Stomach (tissue), 9 donors: Measurements from ENCODE around the gene GNPTAB. TPM values are rescaled to one million over a fixed set of nuclear protein-coding genes. Genes with fewer than 3 reads are reported as not detected.

Experiments
- DNase-seq, 2 donors: peaks; one replicate each; pipeline versions ENCODE4 v3.0.0 to v3.0.0-alpha.2; 2013 to 2019
- H3K27ac ChIP-seq, 5 donors: fragments of 200-600 bp in 4 of 5; sonication (generic) in 4 of 5; one replicate each; pipeline ENCODE4 v1.5.1; 2013 to 2019; ENCODE audit warnings: mild to moderate bottlenecking in 1 of 5, moderate library complexity in 1 of 5
- H3K27me3 ChIP-seq, 3 donors: fragments of 200-600 bp; sonication (generic); one replicate each; pipeline ENCODE4 v1.5.1; 2017 to 2019; ENCODE audit warnings: mixed run types in 1 of 3
- H3K36me3 ChIP-seq, 4 donors: fragments of 200-600 bp; sonication (generic); 1 replicate in 3 of 4; 2 replicates in 1 of 4; pipeline ENCODE4 v1.5.1; 2016 to 2019
- H3K4me1 ChIP-seq, 4 donors: fragments of 200-600 bp; sonication (generic); one replicate each; pipeline ENCODE4 v1.5.1; 2016 to 2019
- H3K4me3 ChIP-seq, 4 donors: fragments of 200-600 bp; sonication (generic) in 3 of 4; one replicate each; pipeline ENCODE4 v1.5.1; 2016 to 2019; ENCODE audit warnings: mild to moderate bottlenecking in 1 of 4
- H3K9me3 ChIP-seq, 4 donors: fragments of 200-600 bp; sonication (generic); one replicate each; pipeline ENCODE4 v1.5.1; 2016 to 2019
- CTCF ChIP-seq, 7 experiments: fragments of 450-650 bp in 4 of 7; fragments of 200-600 bp in 3 of 7; sonication (generic) in 3 of 7; IDR thresholded peaks; one replicate each; pipeline ENCODE4 v1.5.1; 2016 to 2019; ENCODE audit warnings: antibody characterized with exemption in 7 of 7, control low read depth in 2 of 7, mild to moderate bottlenecking in 1 of 7
- EP300 ChIP-seq: sonication (generic); formaldehyde crosslinking; IDR thresholded peaks from one replicate; pipeline ENCODE4 v1.6.1; 2017; ENCODE audit warnings: antibody characterized with exemption
- POLR2A ChIP-seq, 4 donors: fragments of 450-650 bp; IDR thresholded peaks; one replicate each; pipeline ENCODE4 v1.6.1; 2016; ENCODE audit warnings: antibody characterized with exemption in 4 of 4, control low read depth in 2 of 4, mild to moderate bottlenecking in 1 of 4, moderate library complexity in 1 of 4
- POLR2AphosphoS5 ChIP-seq, 3 donors: sonication (generic); formaldehyde crosslinking; IDR thresholded peaks; one replicate each; pipeline ENCODE4 v1.6.1; 2016; ENCODE audit warnings: antibody characterized with exemption in 3 of 3
- WGBS, 5 donors: extraction: QIAGEN DNeasy Blood & Tissue Kit in 3 of 5; methylation state at CpG; one replicate each; pipeline versions ENCODE4 v1.1.5 to v1.1.7; 2013 to 2018; 5-methylcytosine and 5-hydroxymethylcytosine counted together
- intact Hi-C: fragments of 100-400 bp; cut with DNase I; formaldehyde crosslinking; loops from one replicate; pipeline ENCODE4 v1.15.1; 2023; ENCODE audit warnings: low total_unique reads
- polyA plus RNA-seq, 3 donors: library from polyadenylated mRNA; stranded (reverse); fragments of 200-250 nt; gene quantifications; one replicate each; pipeline ENCODE4 v1.2.3, GENCODE V29; 2013
- total RNA-seq, 5 donors: library from RNA; depleted of rRNA; stranded (reverse); fragments of >200 nt; gene quantifications; one replicate each; pipeline versions ENCODE4 v1.1.0 to v1.2.3, GENCODE V29; 2014 to 2016
- donor health status: healthy with polysubstance abuse.
- donor health status: Bipolar disorder and iron deficiency.
- donor health status: healthy.

Gene GNPTAB
- total and polyA plus RNA-seq, 8 donors, result 8.9 to 63.2 (median 16.9) TPM

DNA sequence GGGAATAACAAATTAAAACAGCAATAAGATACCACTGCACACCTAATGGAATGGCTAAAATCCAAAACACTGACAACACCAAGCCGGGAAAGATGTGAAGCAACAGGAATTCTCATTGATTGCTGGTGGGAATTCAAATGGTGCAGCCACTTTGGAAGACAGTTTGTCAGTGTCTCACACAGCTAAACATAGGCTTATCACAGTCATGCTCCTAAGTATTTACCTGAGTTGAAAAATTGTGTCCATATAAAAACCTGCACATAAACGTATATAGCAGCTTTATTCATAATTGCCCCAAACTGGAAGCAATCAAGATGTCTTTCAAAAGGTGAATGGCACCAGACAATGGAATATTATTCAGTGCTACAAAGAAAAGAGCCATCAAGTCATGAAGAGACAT lies 21.6 kb downstream of the GNPTAB start:
- no peaks in the 10 kb centered on the region for H3K27me3 ChIP-seq
- intact Hi-C loops, result no loop called here
- WGBS, 5 donors, result 61 to 77% (median 65%) methylated on average over 2 of the region's 2 CpGs

GRCh38 chr12:101806265-101806664 lies 24.5 kb downstream of the GNPTAB start:
- Histone ChIP-seq H3K9me3 (no peaks in the 10 kb centered on the region), H3K27ac (no peak overlapping the region), H3K4me3 (no peak overlapping the region), H3K4me1 (peaks cover 4 to 26% (median 14%) of the 10 kb centered on the region in 4 donors), H3K27me3 (no peaks in the 10 kb centered on the region), H3K36me3 (no peaks in the 10 kb centered on the region)
- no peak for DNase-seq
- intact Hi-C loops, result no loop called here
- 68 to 96% (median 89%) methylated on average over 1 of the region's 1 CpG for WGBS, 5 donors
- TF ChIP-seq POLR2AphosphoS5 (IDR thresholded peaks at IDR 0.05) (no peak), CTCF (IDR thresholded peaks at IDR 0.05) (no peak), POLR2A (IDR thresholded peaks at IDR 0.05) (no peak), EP300 (no peak)

More for the DNA sequence above, 21.6 kb downstream of the GNPTAB start:
- Histone ChIP-seq H3K4me1 (peaks cover 4 to 20% (median 10%) of the 10 kb centered on the region in 4 donors), H3K27ac (no peak overlapping the region), H3K4me3 (no peak overlapping the region), H3K36me3 (no peaks in the 10 kb centered on the region), H3K9me3 (no peaks in the 10 kb centered on the region)
- TF ChIP-seq EP300, result no peak
- DNase-seq, result no peak

DNA sequence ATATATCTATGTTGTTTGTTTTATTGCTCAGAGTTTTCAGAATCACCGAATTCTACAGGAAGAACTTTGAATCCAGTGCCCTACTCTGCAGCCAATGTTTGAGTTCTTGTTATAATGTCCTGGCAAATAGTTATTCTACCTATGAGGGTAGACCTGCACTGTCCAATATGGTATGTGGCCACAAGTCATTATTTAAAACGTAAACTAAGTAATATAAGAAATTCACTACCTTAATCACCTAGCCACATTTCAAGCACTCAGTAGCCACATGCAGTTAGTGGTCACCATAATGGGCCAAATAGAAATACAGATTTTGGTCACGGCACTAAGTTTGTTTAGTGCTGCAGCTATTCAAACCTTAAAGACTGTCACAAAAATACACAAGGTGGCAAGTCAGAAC lies 26.4 kb downstream of the GNPTAB start:
- TF ChIP-seq CTCF (IDR thresholded peaks at IDR 0.05), result no peak
- no peak for TF ChIP-seq EP300
- no peak for TF ChIP-seq POLR2AphosphoS5 (IDR thresholded peaks at IDR 0.05)
- TF ChIP-seq POLR2A (IDR thresholded peaks at IDR 0.05), result no peak
- no peaks in the 10 kb centered on the region for H3K9me3 ChIP-seq
- H3K4me1 ChIP-seq, result peaks cover 0 to 11% (median 3%) of the 10 kb centered on the region in 4 donors
- H3K36me3 ChIP-seq, result no peaks in the 10 kb centered on the region
- no peaks in the 10 kb centered on the region for H3K27me3 ChIP-seq
- intact Hi-C loops, result no loop called here
- no peak for DNase-seq
- no peak overlapping the region for H3K4me3 ChIP-seq
- 68 to 84% (median 71%) methylated on average over 3 of the region's 3 CpGs for WGBS, 5 donors
- no peak overlapping the region for H3K27ac ChIP-seq

- Histone ChIP-seq H3K4me3 (no peak overlapping the region), H3K27ac (no peak overlapping the region), H3K27me3 (no peaks in the 10 kb centered on the region), H3K9me3 (no peaks in the 10 kb centered on the region), H3K36me3 (no peaks in the 10 kb centered on the region), H3K4me1 (peaks cover 0 to 11% (median 3%) of the 10 kb centered on the region in 4 donors)
- 84 to 93% (median 85%) methylated on average over 5 of the region's 5 CpGs for WGBS, 5 donors
- no peak for DNase-seq
- intact Hi-C loops, result no loop called here
- TF ChIP-seq POLR2AphosphoS5 (IDR thresholded peaks at IDR 0.05), result no peak
- no peak for TF ChIP-seq POLR2A (IDR thresholded peaks at IDR 0.05)
- TF ChIP-seq CTCF (IDR thresholded peaks at IDR 0.05), result no peak
- TF ChIP-seq EP300, result no peak
Measured at GRCh38 chr12:101803978-101804377, 26.8 kb downstream of the GNPTAB start.

DNA sequence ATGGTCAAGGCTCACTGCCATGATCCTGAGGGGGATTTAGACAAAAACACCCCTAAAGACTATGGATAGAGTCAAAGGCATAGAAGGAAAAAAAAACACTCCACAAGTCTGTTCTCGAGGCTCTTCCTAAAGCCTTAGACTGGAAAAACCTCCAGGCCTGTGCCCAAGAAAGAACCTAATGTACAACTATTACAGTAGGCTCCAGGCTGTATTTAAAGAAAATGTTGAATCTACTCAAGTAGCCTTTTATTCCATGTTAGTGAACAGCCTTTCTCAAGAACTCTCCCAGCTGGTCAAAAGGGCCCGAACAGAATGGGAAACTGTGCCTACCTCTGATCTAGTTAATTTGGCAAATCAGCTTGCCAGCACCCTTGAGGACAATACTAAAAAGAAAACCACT lies 28.3 kb downstream of the GNPTAB start:
- TF ChIP-seq POLR2AphosphoS5 (IDR thresholded peaks at IDR 0.05), result no peak
- no peak for TF ChIP-seq EP300
- TF ChIP-seq POLR2A (IDR thresholded peaks at IDR 0.05), result no peak
- no peak for DNase-seq
- no peaks in the 10 kb centered on the region for H3K27me3 ChIP-seq
- H3K9me3 ChIP-seq, result no peaks in the 10 kb centered on the region
- no peaks in the 10 kb centered on the region for H3K36me3 ChIP-seq
- intact Hi-C loops, result no loop called here
- H3K27ac ChIP-seq, result no peak overlapping the region
- 86 to 100% (median 96%) methylated on average over 2 of the region's 2 CpGs for WGBS, 5 donors
- H3K4me1 ChIP-seq, result peaks cover 0 to 11% (median 3%) of the 10 kb centered on the region in 4 donors
- H3K4me3 ChIP-seq, result no peak overlapping the region
